ENCODE results near the gene BCAR3.

The BCAR3 gene

DNA sequence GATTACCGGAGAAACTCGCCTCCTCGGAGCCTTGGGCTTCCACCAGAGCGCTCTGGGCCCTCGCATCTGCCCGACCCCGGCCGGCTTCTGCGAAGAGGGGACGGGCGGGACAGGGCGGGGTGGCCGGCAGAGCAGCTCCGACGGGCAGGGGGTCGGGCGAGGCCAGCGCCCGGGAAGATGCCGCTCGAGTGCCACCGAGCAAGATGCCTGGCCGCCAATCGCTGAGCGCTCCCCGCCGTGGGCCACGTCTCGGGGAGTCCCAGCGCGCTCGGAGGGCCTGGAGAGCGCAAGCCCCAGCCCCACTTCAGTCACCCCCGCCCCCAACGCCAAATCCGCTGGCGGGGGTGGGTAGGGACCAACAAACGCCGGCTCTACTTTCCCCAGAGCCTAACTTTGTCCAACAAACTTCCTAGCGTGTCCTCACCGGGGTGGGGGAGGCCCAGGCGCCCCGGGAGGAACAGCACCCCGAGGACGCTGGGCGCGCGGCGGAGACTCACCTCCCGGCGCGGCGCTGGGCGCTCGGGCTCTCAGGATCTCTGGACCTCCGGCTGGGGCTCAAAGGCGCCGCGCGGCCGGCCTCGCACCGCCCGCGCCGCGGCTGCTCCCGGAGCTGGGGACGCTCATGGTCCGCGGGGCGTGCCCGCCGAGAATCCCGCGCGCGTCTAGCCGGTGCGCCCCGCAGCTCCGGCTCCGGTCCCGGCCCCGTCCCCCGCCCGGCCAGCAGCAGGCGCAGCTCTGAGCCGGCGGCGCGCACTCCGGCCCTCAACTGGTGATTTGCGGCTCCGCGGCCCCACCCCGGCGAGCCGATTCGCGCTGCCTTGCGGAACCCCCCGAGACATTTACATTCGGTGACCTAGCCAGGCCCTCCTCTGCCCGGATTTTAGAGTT is at the start of gene BCAR3:
Gene BCAR3 (minus strand): TSS at position 737 of the 888 bp plus-strand sequence. CDS start 6,907 bp downstream, outside the sequence.
- peak in 1 of 2 donors; percentile 20 for DNase-seq (ENCODE audit: low read depth in 2 of 2)

DNA sequence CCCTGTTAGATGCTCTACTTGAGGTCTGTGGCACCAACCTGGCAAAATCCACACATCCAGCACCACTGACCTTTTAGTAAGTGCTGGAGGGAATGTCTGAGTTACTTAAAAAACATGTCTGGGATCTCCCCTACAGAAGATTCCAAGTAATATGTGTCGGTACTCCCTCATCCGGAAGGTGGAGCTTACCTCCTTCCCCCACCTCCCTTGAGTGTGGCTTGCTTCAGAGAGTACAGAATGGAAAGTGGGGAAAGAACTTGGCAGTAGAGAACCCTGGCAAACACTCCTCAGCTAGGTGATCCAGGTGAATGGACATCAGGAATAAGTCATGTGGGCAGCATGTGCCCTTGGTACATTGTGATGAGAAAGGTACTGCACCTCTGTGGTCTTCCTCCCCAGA is 49.0 kb upstream of the BCAR3 start:
- DNase-seq (ENCODE audit: low read depth in 2 of 2) = no peak

DNA sequence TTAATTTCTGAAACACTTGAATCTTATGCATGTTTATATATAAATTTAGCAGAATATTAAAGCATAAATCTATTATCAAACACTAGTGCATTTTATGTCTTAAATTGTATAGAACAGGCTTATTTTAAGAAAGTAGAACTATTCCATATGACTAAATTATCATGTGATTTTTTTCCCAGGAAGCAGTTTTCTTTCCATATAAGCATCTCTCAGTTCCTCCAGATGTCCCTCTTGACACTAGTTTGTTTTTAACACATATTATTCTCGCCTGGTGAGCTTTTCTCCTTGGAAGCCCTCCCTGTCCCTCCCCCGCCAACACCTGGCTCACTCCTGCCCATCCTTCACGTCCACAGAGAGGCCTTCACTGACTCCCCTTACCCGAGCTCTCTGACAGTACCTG is 48.3 kb upstream of the BCAR3 start:
- DNase-seq (ENCODE audit: low read depth in 2 of 2) = no peak

DNA sequence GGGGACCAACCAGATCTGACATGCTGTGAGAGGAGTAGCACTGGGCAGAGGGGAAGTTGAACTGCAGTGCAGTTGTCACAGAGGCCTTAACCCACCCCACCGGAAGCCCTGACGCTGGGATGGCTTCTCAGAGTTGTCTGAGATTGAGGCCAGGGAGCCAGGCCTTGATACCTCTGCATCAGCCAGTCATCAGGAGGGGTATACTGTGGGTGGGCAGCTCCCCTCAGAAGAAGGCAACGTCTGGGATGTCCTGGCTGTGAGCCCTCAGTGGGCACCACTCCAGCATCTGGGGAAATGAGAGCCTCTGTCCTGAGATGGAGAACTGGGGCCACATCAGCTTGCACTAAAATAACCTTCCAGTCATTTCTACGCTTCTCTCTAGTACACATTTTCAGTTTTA is 47.9 kb upstream of the BCAR3 start:
- no peak for DNase-seq (ENCODE audit: low read depth in 2 of 2)

DNA sequence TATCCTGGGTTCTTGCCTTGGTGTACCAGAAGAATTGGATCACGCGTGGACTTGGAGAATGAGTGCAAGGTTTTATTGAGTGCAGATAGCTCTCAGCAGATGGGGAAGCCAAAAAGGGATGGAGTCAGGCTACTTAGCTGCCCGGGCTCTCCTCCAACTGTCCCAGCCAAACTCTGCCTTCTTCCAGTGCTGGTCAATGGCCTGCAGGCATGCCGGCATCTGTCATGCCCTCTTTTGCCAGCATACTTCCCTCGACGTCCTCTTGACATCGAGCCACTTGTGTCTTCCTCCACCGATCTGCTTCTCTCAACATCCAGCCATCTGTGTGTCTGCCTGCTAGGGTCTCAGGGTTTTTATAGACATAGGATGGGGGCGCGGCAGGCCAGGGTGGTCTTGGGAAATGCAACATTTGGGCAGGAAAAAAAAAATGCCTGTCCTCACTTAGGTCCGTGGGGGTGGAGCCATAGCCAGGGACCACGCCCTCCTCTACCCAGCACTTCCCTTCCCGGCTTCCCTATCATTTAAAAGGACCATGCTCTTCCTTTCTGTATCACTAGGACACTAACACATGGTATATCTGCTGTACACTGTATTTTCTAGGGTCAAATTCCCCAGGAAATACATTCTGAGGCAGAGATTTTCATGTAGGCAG is 47.0 kb upstream of the BCAR3 start:
- DNase-seq (ENCODE audit: low read depth in 2 of 2) = no peak

DNA sequence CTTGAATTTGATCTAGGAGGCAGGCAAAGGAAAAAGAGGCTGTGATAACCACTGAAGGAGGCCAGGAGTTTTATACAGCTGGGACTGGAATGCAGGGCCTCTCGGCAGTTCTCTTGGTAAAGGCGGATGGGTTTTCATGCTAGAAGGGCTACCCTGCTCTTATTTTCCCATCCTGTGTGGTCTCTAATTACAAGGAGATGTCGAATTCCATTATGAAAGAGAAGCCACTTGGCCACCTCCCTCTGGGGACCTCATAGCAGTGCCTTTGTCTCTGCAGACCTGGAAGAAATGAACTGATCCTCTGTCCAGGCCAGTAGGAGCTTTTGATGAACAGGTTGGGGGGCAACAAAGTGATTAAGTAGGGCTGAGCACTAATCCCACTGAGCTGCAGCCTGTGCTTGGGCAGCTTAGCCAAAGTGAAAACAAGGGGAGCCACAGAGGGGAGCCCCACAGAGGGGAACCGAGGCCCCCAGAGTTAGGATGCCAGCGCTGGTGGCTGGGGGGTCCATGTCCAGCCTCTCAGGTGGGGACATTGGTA is 42.2 kb upstream of the BCAR3 start:
- DNase-seq (ENCODE audit: low read depth in 2 of 2) = no peak

DNA sequence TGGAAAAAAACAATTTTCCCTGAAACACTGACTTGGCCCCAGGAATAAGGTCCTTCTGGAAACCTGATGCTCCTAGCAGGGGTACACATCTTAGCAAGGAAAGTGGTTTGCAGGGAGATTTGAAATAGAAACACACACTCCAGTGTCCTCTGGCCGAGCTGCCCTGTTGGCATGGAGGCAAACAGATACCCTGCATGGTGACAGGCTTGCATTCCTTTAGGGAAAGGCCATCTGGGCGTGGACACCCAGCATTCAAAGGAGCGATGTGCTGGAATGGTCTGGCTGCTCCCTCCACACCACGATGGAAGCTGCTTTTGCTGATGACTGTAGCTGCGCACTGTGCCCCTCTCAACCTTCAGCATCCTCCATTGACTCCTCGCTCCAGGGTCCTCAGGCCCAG is 41.5 kb upstream of the BCAR3 start:
- DNase-seq (ENCODE audit: low read depth in 2 of 2) = no peak

DNA sequence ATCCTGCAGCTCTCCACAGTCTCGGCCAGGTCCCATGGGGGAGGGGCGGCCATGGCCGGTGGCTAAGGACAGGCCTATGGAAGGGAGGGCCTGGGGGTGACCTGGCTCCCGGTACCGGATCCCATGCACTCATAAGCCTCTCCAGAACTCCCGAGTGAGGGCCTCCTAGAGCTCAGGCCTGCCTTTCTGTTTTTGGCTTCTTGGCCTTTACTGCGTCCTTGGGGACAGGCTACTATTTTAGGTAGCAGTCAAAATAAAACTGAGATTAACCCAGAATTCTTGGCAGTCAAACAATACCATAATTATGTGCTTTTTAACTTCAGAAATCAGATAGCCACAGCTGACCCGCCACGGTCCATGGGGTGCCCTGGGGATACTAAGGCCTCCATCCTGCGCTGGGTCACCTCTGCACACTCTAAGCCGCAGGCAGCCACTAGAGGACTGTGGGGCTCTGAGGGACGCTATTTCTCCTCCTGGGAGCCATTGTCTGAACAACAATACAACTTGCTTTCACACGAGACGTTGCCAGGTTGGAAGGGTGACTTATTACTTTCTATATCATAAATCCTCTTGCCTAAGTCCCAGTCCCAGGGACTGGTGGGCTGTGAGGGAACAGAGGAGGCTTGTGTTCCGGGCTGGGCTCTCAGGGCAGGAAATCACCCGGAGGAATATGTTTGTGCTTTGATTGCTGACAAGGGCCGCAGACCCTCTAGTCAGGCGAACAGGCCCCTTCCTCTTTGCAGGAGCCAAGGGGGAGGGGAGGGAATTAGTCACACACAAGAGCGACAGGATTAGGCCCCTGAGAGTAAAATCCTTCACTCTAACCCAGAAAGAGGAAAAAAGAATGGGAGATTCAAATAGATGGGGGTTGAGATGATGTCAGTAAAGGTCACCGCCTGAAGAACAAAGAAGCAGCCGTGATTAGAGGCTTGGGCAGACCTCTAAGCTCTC is 40.7 kb upstream of the BCAR3 start:
- no peak for DNase-seq (ENCODE audit: low read depth in 2 of 2)

DNA sequence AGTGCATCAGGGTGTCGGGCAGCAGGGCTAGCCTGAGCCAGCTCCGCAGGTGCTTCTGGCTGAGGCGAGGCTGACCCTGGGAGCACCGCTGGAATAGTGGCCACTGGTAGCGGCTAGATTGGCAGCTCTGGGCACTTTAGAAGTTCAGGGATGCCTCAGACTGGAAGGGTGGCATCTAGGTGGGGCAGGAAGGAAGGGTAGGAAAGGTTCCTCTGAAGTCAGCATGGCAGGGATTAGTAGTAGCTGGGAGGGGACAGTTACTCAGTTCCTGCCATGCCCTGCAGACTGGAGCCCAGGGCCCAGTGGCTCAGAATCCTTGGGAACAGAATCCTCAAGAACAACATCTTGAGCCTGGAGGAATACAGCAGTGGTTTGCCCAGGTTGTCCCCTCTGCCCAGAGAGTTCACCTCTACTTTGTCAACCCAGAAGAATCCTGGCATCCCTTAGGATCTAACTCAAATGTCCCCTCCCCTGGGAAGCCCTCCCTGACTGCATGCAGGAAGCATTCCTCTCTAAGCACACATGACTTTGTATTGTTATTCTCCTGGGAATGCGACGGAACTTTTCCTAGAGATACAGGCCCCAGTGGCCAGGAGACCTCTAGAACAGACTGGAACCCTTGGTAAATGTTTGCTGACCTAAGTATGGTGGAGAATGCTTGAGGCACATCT is 39.5 kb upstream of the BCAR3 start:
- DNase-seq (ENCODE audit: low read depth in 2 of 2) = no peak

DNA sequence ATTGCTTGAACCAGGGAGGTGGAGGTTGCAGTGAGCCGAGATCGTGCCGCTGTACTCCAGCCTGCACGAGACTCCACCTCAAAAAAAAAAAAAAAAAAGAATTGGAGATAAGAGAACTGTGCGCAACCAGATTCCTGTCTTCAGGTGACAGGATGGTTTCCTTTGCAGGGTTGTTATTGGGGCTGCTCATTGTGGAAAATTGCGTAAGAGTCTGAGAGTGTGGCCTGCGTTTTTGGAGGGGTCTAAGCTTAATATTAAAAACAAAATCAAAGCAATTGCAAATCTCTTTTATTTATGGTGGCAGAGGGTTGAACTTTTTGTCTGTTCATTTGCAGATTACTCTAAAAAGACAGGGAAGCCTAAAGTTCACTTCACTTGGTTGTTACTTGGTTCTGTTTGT is 36.0 kb upstream of the BCAR3 start:
- DNase-seq (ENCODE audit: low read depth in 2 of 2) = no peak

DNA sequence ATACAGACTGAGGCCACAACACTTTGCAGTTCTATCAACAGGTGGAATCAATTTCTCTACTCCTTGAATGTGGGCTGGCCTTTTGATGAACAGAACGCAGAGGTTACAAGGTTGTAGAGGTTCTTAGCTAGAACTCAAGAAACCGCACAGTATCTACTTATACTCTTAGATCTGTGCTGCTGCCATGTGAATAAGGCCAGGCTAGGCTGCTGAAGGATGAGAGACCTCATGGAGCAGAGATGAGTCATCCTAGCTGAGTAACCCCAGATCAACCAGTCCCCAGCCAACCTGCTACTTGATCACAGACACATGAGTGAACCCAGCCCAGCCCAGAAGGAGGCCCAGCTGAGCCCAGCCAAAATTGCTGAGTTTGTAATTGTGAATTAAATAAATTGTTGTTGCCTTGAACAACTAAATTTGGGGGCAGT is 35.3 kb upstream of the BCAR3 start:
- peak in 1 of 2 donors; percentile 37 for DNase-seq (ENCODE audit: low read depth in 2 of 2)

DNA sequence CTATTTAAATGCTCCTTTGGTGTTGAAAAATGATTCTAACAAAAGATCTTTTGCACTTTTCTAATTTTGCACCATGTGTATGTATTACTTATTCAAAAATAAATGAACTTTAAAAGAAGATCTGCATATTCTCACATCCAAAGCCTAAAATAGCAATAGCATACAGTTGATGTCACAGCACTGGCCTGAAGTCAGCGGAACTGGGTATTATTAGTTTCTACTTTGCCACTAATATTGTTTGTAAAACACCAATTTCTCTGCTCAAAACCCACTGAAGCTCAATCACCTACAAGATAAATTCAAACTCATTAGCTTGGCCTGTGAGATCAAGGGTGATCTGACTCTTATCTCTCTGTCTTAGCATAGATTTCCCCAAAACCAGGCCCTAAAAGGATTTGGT is 34.5 kb upstream of the BCAR3 start:
- no peak for DNase-seq (ENCODE audit: low read depth in 2 of 2)

DNA sequence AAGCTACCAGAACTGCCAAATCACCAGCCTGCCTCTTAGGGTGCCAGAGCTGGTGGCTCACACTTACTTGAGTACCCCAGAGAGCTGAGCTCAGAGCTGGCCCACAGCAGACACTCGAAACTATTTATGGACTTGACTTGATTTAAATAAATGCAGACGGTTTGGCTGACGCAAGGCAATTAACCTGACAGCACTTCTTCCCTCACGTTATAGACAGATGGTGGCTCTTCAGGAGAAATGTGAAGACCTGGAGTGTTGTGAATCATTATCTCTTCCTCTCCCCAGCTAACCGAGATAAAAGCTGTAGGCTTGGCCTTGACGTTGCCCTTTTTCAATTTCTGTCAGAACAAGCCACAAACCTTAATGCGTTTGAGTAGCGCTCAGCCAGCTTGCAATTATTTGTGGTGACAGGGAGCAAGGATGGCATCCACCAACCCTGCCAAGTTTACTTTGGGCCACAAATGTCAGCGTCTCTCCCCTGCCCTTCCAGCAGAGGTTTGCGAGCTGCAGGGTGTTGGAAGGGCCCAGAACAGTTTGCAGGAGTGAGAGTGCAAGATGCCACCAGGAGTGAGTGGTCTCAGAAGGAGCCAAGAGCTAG is 34.0 kb upstream of the BCAR3 start:
- DNase-seq (ENCODE audit: low read depth in 2 of 2) = peak in 1 of 2 donors; percentile 31

DNA sequence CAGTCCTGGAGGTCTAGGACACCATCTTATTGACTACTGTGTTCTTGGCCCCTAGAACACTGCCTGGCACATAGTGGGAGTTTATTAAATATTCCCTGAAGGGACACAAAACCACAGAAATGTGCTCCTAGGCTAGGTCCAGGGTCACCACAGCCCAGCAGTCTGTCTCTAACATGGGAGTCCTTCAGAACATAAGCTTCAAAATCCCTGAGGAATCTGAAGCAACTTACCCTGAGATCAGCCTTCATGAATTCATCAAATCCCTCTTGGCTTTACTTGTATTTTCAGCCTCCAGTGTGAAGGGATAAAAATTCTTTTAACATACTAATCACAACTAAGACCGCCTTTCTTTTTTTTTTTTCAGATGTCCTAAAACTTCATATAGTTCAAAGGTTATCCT is 32.7 kb upstream of the BCAR3 start:
- DNase-seq (ENCODE audit: low read depth in 2 of 2) = no peak

DNA sequence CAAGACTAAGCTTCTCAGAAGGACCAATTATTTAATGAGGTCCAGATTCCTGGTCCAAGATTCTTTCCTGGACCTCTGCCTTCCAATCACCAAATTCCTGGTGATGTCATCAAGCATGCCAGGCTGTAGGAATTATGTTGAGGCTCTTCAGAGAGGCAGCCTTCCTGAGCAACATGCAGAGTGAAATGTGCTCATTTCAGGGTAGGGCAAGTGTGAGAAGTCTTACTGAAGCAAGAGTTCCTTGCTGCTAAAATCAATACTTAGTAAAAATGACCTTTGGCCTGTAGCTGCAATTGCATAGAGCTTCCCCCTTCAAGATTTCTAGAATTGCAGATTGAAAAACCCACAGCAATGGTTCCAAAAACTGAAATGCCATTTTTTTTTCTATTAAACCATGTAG is 31.7 kb upstream of the BCAR3 start:
- no peak for DNase-seq (ENCODE audit: low read depth in 2 of 2)

DNA sequence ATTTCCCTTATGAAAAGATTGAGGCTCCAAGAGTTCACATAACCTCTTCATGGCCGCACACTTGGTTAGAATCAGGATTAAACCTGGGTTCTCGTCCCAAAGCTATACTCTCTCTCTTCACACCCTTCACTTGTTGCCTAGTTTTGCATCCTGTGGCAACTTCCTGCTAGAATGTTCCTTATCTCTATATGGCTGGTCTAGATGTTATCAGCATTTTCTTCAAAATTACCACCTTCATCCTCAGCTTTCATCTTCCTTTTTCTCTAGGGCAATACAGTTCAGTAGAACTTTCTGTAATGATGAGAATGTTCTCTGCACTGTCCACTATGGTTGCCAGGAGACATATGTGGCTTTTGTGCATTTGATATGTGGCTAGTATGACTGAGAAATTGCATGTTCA is 31.1 kb upstream of the BCAR3 start:
- no peak for DNase-seq (ENCODE audit: low read depth in 2 of 2)

DNA sequence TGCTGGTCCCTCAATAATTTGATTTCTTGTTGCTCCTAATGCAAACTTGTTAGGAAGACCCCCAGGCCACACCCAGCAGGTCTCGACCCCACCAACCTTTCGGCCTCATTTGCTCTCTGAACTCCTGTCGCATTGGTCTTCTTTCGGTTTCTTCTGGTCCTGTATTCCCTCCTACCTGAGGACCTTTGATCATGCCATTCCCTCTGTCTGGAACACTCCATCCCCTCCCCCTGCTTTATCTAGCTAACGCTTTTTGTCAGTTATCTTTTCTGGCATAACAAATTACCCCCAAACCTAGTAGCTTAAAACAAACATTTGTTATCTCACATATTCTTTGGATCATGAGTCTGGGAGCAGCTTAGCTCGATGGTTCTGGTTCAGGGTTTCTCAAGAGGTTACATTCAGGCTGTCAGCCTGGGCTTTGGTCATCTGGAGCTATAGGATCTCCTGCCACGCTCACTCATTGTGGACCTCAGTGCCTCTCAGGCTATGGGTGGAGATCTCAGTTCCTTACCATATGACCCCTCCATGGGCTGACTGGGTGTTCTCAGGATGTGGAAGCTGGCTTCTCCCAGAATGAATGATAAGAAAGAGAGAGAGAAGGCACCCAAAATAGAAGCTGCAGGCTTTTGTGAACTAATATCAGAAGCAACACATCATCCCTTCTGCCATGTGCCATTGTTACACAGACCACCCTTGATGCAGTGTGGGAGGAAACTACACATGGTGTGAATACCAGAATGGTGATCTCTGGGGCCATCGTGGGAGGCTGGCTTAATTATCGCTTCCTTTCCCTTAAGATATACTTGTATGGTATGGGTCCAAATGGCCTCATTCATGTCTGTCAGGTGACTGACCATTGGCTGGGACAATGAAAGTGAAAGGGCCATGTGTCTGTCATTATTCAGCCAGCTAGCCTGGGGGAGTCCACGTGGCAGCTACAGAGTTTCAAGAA is 29.1 kb upstream of the BCAR3 start:
- DNase-seq (ENCODE audit: low read depth in 2 of 2) = no peak

DNA sequence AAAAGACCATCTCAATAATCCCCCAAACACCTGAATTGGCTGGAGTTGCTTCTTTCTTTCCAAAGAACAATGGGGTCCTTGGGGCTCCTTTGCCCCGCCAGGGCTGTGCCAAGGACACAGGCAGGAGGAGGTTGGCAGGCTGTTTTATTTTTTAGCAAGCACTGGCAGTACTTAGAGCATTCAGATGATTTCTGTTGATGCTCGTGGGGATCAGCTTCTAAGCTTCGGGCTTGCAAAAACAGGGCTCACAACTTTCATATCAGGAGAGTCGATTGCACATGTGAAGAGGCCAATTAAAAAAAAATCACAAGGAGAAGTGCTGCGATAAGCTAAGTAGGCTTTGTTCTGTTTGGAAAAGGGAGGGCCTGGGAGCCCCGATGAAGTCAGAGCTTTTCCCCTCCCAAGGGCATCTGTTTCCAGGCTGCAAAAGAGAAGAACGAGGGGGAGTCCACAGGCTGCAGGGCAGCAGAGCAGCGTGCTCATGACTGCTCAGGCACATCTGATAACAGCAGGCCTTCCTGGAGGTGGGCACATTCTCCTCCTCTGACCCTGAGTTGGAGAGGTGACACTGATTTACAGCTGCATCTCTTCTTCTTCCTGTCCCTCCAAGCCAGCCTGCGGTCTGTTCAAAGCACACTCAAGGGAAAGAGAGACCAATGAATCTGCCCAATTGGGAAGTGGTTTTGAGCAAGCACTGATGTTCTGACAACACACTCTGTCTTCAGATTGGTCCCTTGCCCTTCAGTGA is 27.3 kb upstream of the BCAR3 start:
- no peak for DNase-seq (ENCODE audit: low read depth in 2 of 2)

DNA sequence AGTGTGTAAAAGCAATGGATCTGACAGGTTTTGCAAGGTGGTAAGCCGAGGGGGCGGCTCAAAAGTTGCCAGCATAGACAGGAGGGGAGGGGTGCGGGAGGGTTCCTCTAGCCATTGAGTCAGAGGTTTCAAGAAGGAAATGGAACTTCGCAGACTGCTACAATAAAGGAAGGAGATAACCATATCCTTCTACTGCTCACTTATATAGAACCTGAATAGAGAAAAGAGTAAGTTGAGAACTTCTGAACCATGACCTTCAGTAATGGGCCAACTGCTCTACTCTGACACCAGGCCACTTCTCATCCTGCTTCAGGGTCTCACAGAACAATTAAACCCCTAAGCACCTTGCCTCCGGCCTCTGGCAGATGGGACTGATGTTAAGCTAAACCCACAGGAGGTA is 26.3 kb upstream of the BCAR3 start:
- DNase-seq (ENCODE audit: low read depth in 2 of 2) = peak; percentile 30 to 49

Data from stimulated activated CD8-positive, alpha-beta memory T cell treated with anti-CD3 and anti-CD28 coated beads, Interleukin-2, amount 100 ng/mL, for 48 hours (primary cell).